ENCODE data around the gene PCDHA1. TPM values are rescaled to one million over a fixed set of nuclear protein-coding genes. Genes with fewer than 3 reads are reported as not detected.

Gene PCDHA1
- total and polyA plus RNA-seq, 9 of the 15 experiments (the other 6 are each of a cell fraction or from before 2014, with no cell fraction given) = not detected

DNA sequence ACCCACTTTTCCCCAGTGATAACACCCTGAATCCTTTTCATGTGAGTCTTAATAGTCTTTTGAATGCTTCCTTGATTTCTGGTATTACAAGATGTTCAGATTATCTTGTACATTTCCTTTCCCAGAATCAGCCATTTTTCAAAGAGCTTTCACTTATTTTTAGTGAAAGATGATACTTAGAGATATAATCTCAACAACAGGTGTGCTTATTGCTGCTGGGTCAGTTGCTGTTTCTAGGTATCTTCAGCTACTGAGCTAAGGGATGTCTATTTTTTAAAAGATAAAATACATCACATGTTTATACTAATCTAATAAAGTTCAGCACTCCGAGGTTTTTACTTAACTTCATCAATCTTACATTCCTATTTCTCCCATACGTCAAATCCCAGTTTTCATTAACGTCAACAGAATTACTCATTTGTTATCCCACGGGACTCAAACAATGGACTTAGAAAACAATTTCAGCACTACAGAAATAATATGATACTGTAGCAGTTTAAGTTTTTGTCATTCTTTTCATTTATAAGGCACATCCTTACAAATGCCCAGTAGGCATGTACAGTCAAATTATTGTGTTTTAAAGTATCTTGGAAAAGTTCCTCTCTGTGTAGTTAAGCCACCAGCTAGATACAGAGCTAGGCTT lies 149.1 kb downstream of the PCDHA1 start (continued):
- no peak for TF ChIP-seq ELK1 (CRISPR knock-in tag; IDR thresholded peaks at IDR 0.05)
- TF ChIP-seq ZNF76 (CRISPR knock-in tag; IDR thresholded peaks at IDR 0.05; ENCODE audit: borderline replicate concordance) = no peak
- no peak for TF ChIP-seq SRSF7 (optimal IDR thresholded peaks at IDR 0.05; ENCODE audit: low read depth, low read length)
- TF ChIP-seq TCF7L2 (IDR thresholded peaks at IDR 0.05; ENCODE audit: low read depth, low read length) = no peak
- TF ChIP-seq ZC3H8 (IDR thresholded peaks at IDR 0.05) = no peak
- TF ChIP-seq PBX2 (CRISPR knock-in tag; IDR thresholded peaks at IDR 0.05; ENCODE audit: low read depth) = no peak
- TF ChIP-seq PBX2 (tag; conservative IDR thresholded peaks at IDR 0.05; ENCODE audit: low read depth) = no peak
- TF ChIP-seq ATF2 (CRISPR knock-in tag; IDR thresholded peaks at IDR 0.05) = no peak

Data from K562 (cell line).